RWPE2 (cell line): ENCODE data around the gene DCST1.

ENCODE experiments used
- ATAC-seq: fragments of 200-7000 bp; cut with Tn5 transposase; 3 replicates; pipeline ENCODE4 v1.9.1; 2021; ENCODE audit warnings: low read depth
- DNase-seq: peaks from one replicate; pipeline ENCODE4 v3.0.0-alpha.2; 2020; ENCODE audit warnings: low spot score
- H3K27ac ChIP-seq: fragments of 450-650 bp; 2 replicates; pipeline ENCODE4 v1.5.1; 2017; ENCODE audit warnings: mild to moderate bottlenecking; ENCODE audit not compliant: poor library complexity, severe bottlenecking
- H3K27me3 ChIP-seq: fragments of 250-450 bp; sonication (Bioruptor Pico); 2 replicates; pipeline ENCODE4 v1.5.1; 2021; ENCODE audit warnings: mild to moderate bottlenecking, moderate library complexity; ENCODE audit not compliant: insufficient read depth, poor library complexity, severe bottlenecking
- H3K36me3 ChIP-seq: fragments of 250-450 bp; sonication (Bioruptor Pico); 2 replicates; pipeline ENCODE4 v1.5.1; 2020; ENCODE audit warnings: low read depth, mild to moderate bottlenecking, moderate library complexity
- H3K4me1 ChIP-seq: fragments of 250-450 bp; sonication (Bioruptor Pico); 2 replicates; pipeline ENCODE4 v1.5.1; 2021; ENCODE audit warnings: mild to moderate bottlenecking, moderate library complexity; ENCODE audit not compliant: insufficient read depth, poor library complexity, severe bottlenecking
- H3K4me3 ChIP-seq: fragments of 250-450 bp; sonication (Bioruptor Pico); 2 replicates; pipeline ENCODE4 v1.5.1; 2021; ENCODE audit warnings: mild to moderate bottlenecking, moderate library complexity; ENCODE audit not compliant: severe bottlenecking
- H3K9me3 ChIP-seq: fragments of 250-450 bp; sonication (Bioruptor Pico); 2 replicates; pipeline ENCODE4 v1.5.1; 2021; ENCODE audit warnings: mild to moderate bottlenecking, moderate library complexity; ENCODE audit not compliant: severe bottlenecking
- CTCF ChIP-seq: fragments of 450-650 bp; IDR thresholded peaks from one replicate; pipeline ENCODE4 v1.5.1; 2017; ENCODE audit warnings: mild to moderate bottlenecking, moderate library complexity; ENCODE audit not compliant: poor library complexity, severe bottlenecking

The DCST1 gene

GRCh38 chr1:155003766-155004351 is 29.8 kb upstream of the DCST1 start:
- peak overlapping the region; percentile 96 for H3K27ac ChIP-seq
- peak overlapping the region; percentile 93 for H3K4me3 ChIP-seq
- DNase-seq, result peak; percentile 78
- no peak for TF ChIP-seq CTCF
- no peaks in the 10 kb centered on the region for H3K27me3 ChIP-seq
- H3K9me3 ChIP-seq, result no peaks in the 10 kb centered on the region
- H3K36me3 ChIP-seq, result peaks cover 36% of the 10 kb centered on the region
- peak; percentile 3; the same call in 1 of the 3 replicates for ATAC-seq
- H3K4me1 ChIP-seq, result peaks cover 48% of the 10 kb centered on the region

- TF ChIP-seq CTCF, result no peak
- Histone ChIP-seq H3K4me1 (peaks cover 48% of the 10 kb centered on the region), H3K27ac (peak overlapping the region; percentile 96), H3K27me3 (no peaks in the 10 kb centered on the region), H3K36me3 (peaks cover 38% of the 10 kb centered on the region), H3K4me3 (peak overlapping the region; percentile 93), H3K9me3 (no peaks in the 10 kb centered on the region)
- DNase-seq (peak; percentile 46), ATAC-seq (no peak)
These were observed 29.1 kb upstream of the DCST1 start for GRCh38 chr1:155004352-155005075.

- no peak for TF ChIP-seq CTCF
- Histone ChIP-seq H3K4me3 (no peak overlapping the region), H3K4me1 (peaks cover 42% of the 10 kb centered on the region), H3K27me3 (no peaks in the 10 kb centered on the region), H3K9me3 (no peaks in the 10 kb centered on the region), H3K27ac (peak overlapping the region; percentile 96), H3K36me3 (peaks cover 38% of the 10 kb centered on the region)
- ATAC-seq (peak; percentile 37), DNase-seq (peak; percentile 82)
These were observed 28.3 kb upstream of the DCST1 start for GRCh38 chr1:155005076-155006011.

- DNase-seq (no peak), ATAC-seq (no peak)
- Histone ChIP-seq H3K9me3 (no peaks in the 10 kb centered on the region), H3K4me1 (peaks cover 50% of the 10 kb centered on the region), H3K36me3 (peaks cover 45% of the 10 kb centered on the region), H3K27me3 (no peaks in the 10 kb centered on the region), H3K27ac (peak overlapping the region; percentile 96), H3K4me3 (no peak overlapping the region)
- no peak for TF ChIP-seq CTCF
These were observed 27.0 kb upstream of the DCST1 start for GRCh38 chr1:155006601-155007101.
